Kidney epithelial cell (primary cell): ENCODE measurements around the gene MARCHF6. TPM values are rescaled to one million over a fixed set of nuclear protein-coding genes. Genes with fewer than 3 reads are reported as not detected.
"Not testable (repeated sequence)": the region's sequence is repeated elsewhere in the genome, so short reads cannot be mapped to it uniquely, and the experiment has no call there.

ENCODE experiments used
- DNase-seq: peaks from one replicate; pipeline ENCODE4 v3.0.0-alpha.2; 2010; ENCODE audit warnings: low read depth
- H3K27me3 ChIP-seq: 2 replicates; pipeline ENCODE4 v1.6.0; 2011; ENCODE audit warnings: low read length; ENCODE audit not compliant: control insufficient read depth, insufficient read depth
- H3K36me3 ChIP-seq: 2 replicates; pipeline ENCODE4 v1.5.1; 2011; ENCODE audit warnings: low read length; ENCODE audit not compliant: control insufficient read depth, insufficient read depth
- H3K4me3 ChIP-seq: 2 replicates; pipeline ENCODE4 v1.5.1; 2011; ENCODE audit warnings: low read depth, mild to moderate bottlenecking, control low read depth, low read length
- CTCF ChIP-seq: IDR thresholded peaks from 2 replicates; pipeline ENCODE4 v1.5.1; 2011; ENCODE audit warnings: mild to moderate bottlenecking, moderate library complexity, low read length, control low read depth, inconsistent platforms; ENCODE audit not compliant: insufficient read depth, poor library complexity, severe bottlenecking
- total RNA-seq: library from RNA; depleted of rRNA; stranded (reverse); fragments of >200 nt; gene quantifications from 2 replicates; pipeline ENCODE4 v1.2.3, GENCODE V29; 2015

MARCHF6 gene
- total RNA-seq, 1 donor from 2014 or later = 47.1 TPM

- no peak for DNase-seq
- Histone ChIP-seq H3K27me3 (no peaks in the 10 kb centered on the region), H3K4me3 (no peak overlapping the region), H3K36me3 (no peaks in the 10 kb centered on the region)
- no peak for TF ChIP-seq CTCF
These were observed 17.4 kb downstream of the MARCHF6 start for GRCh38 chr5:10370931-10371330.

GRCh38 chr5:10371369-10371768 is 17.9 kb downstream of the MARCHF6 start:
- not testable (repeated sequence) for H3K36me3 ChIP-seq, H3K4me3 ChIP-seq, H3K27me3 ChIP-seq, DNase-seq

GRCh38 chr5:10372726-10373709 is 19.5 kb downstream of the MARCHF6 start:
- H3K36me3 ChIP-seq = no peaks in the 10 kb centered on the region
- H3K4me3 ChIP-seq = no peak overlapping the region
- DNase-seq = no peak
- no peak for TF ChIP-seq CTCF
- H3K27me3 ChIP-seq = no peaks in the 10 kb centered on the region

GRCh38 chr5:10374046-10375022 is 20.8 kb downstream of the MARCHF6 start:
- TF ChIP-seq CTCF = no peak
- Histone ChIP-seq H3K36me3 (no peaks in the 10 kb centered on the region), H3K4me3 (no peak overlapping the region), H3K27me3 (no peaks in the 10 kb centered on the region)
- no peak for DNase-seq

- not testable (repeated sequence) for DNase-seq, H3K27me3 ChIP-seq, H3K36me3 ChIP-seq, H3K4me3 ChIP-seq
These were observed 21.7 kb downstream of the MARCHF6 start for GRCh38 chr5:10375146-10375545.

- TF ChIP-seq CTCF = no peak
- DNase-seq = no peak
- Histone ChIP-seq H3K36me3 (no peaks in the 10 kb centered on the region), H3K27me3 (no peaks in the 10 kb centered on the region), H3K4me3 (no peak overlapping the region)
These were observed 23.0 kb downstream of the MARCHF6 start for GRCh38 chr5:10376544-10376943.
